Cardiac fibroblast (primary cell): ENCODE results near the gene KLHL34.

Source experiments
- DNase-seq, 2 donors: peaks; one replicate each; pipeline versions ENCODE4 v3.0.0 to v3.0.0-alpha.2; 2010; ENCODE audit warnings: low read depth in 2 of 2
- H3K4me3 ChIP-seq, 2 donors: replicated peaks in 1 of 2; 1 replicate in 1 of 2; 2 replicates in 1 of 2; pipeline ENCODE4 v1.5.1; 2011; ENCODE audit warnings: low read depth in 2 of 2, low read length in 2 of 2, mild to moderate bottlenecking in 2 of 2, moderate library complexity in 1 of 2
- TF ChIP-seq, protein P1 (sequence below): IDR thresholded peaks from one replicate; pipeline ENCODE4 v1.5.1; 2011; ENCODE audit warnings: low read depth, mild to moderate bottlenecking, low read length, inconsistent platforms

The KLHL34 gene, protein sequence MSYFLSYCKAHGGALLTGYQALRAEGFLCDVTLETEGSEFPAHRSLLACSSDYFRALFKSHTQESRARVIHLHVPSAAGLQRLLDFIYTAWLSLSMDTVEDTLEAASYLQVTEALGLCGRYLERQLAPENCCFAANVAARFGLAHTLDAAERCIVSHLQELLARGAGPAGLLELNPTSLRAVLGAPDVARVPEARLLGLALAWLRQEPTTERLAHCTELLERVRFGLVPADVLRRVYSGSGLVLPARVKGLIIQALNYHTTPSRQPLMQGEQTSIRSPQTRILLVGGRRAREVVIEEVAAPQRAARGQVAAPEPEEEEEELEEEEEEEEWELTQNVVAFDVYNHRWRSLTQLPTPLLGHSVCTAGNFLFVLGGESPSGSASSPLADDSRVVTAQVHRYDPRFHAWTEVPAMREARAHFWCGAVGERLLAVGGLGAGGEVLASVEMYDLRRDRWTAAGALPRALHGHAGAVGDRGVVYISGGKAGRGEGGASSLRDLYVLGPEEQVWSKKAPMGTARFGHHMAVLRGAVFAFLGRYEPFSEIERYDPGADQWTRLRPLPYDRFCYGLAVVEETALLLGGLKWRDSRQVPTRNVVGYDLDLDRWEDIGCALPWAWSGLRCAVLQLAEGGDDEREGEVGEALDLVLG

DNA sequence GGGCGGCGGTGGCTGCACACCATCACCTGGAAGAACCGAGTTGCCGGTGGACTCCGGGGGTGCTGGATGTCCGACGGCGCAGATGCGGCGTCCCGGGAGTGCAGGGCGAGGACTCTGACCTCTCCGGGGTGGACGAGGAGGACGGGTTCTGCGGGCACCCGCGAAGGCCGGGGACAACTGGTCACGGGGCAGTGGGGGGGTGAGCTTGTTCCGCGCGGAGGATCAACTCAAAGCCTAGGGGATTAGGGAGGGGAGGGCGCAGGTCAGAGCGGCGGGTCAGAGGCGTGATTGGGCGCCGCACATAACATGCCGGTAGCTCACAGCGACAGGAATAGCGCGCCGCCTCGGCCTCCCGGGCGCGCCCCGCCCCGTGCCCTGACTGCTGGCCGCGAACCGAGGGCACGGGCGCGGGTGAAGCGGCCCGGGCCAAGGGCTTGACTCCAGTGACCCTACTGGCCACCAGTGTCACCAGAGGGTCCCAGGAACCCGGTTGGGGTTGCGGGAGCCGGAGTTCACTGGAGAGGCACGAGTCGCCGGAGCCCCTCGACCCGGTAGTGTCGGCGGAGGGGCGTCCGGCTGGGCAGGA, at the start of gene KLHL34:
Gene KLHL34, minus strand, starts transcription at position 179 of the 586 bp plus-strand sequence. CDS start 542 bp downstream, outside the sequence.
- H3K4me3 ChIP-seq, result peak within 1 kb of the TSS in 1 of 2 donors; percentile 24
- TF ChIP-seq, protein P1, sequence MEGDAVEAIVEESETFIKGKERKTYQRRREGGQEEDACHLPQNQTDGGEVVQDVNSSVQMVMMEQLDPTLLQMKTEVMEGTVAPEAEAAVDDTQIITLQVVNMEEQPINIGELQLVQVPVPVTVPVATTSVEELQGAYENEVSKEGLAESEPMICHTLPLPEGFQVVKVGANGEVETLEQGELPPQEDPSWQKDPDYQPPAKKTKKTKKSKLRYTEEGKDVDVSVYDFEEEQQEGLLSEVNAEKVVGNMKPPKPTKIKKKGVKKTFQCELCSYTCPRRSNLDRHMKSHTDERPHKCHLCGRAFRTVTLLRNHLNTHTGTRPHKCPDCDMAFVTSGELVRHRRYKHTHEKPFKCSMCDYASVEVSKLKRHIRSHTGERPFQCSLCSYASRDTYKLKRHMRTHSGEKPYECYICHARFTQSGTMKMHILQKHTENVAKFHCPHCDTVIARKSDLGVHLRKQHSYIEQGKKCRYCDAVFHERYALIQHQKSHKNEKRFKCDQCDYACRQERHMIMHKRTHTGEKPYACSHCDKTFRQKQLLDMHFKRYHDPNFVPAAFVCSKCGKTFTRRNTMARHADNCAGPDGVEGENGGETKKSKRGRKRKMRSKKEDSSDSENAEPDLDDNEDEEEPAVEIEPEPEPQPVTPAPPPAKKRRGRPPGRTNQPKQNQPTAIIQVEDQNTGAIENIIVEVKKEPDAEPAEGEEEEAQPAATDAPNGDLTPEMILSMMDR, result no peak
- DNase-seq, result no peak

DNA sequence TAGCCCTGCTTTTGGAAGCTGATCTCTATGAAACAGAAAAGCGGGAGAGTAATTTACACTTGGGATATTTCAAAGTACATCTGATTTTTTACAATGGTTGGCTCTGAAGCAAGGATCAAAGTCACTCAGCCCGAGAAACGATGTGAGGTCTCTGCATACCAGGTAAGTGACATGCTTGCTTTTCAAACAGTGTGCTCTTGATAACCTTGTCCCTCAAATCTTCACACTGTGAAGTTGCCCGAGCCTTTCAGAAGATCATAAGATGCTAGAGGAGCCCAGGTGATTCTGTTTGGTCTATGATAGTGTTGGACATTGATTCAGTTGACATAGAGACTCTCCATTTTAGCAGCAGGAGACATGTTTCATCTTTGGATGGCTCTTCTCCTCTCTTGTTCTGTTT, 47.1 kb upstream of the KLHL34 start:
- no peak for DNase-seq
- TF ChIP-seq, protein P1, result no peak
- no peak overlapping the region for H3K4me3 ChIP-seq

DNA sequence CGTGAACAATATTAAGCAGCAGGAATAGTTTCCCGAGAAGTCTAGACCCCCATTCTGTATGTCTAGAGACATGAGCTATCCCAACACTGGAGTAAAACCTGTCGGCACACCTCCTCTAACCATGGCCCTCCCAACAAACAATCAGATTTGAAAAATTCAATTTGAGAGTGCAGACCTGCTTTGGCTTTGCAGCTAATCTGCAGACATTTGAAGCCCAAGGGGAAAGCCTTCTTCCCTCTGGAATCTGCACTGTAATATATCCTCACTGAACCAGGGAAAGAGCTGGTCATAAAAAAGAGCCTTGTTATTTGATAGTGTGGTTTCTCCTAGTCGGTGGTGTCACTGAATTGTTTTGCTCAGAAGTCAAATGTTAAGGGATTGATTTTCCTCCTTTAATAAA, 44.6 kb upstream of the KLHL34 start:
- H3K4me3 ChIP-seq, result no peak overlapping the region
- TF ChIP-seq, protein P1, result no peak
- no peak for DNase-seq

DNA sequence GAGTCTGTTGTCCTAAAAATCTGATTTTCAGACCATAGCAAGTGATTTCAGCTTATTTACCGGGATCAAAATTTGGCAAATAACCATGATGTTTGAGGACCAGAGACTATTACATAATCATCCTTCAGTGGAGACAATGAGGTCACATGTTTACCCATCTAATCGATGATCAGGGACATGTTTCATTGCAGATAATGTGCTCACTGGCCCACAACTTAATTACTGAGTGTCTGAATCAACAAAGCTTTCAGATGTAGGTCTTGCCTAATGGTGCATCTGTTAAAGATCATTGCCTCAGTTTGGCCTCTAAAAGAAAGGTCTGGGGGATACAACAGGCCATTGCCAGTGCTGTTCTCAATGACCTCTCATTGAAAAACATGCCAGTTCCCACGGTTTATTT, 42.8 kb upstream of the KLHL34 start:
- no peak for DNase-seq
- H3K4me3 ChIP-seq, result no peak overlapping the region
- TF ChIP-seq, protein P1, result no peak

DNA sequence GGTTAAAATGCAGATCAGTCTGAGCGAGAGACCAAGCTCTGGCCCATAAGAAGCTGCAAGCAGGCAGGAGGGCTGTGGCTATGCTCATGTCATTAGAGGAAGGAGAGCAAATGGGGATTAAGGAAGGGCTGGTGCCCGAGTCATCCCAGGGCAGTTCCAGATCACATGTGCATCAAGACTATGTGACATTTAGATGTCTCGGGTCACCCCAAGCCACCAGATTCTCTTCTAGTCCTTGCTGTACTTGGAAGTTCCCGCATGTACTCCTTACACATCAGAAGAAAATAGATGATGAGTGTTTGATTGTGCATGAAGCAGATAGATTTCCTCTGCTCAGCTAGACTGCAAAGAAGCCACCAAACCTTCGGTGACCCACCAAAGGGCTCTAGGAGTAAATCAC, 42.1 kb upstream of the KLHL34 start:
- no peak overlapping the region for H3K4me3 ChIP-seq
- TF ChIP-seq, protein P1, result no peak
- no peak for DNase-seq

DNA sequence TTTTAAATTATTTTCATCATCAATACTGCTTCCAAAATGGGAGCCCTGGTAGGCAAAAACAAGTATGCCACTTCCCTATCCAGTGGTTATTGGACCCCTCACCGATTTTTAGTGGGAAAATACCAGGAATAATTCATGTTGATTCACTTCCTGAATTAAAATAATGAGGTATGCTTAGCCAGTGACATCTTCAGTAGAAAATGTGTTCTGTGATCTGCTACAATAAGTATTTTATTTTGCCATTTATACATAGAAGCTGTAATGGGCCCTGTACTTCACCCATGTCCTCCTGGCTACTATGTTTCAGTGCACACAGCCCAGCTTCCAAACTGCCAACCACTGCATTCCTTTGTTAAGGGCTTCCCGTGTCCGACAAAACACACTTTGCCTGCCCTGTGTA, 41.0 kb upstream of the KLHL34 start:
- TF ChIP-seq, protein P1, result no peak
- DNase-seq, result no peak

More for the DNA sequence above, 41.0 kb upstream of the KLHL34 start:
- H3K4me3 ChIP-seq, result no peak overlapping the region
